ENCODE measurements around the gene RAB8B. TPM values are rescaled to one million over a fixed set of nuclear protein-coding genes. Genes with fewer than 3 reads are reported as not detected.

RAB8B gene
- total RNA-seq, 1 experiment from 2014 or later, result 11.7 TPM

- Mint-ChIP-seq H3K4me3 (ENCODE audit: unreplicated experiment) (no peak overlapping the region), H3K9me3 (ENCODE audit: unreplicated experiment) (no peaks in the 10 kb centered on the region), H3K27me3 (ENCODE audit: insufficient read depth, unreplicated experiment) (no peaks in the 10 kb centered on the region), H3K27ac (ENCODE audit: low read depth, unreplicated experiment) (no peak overlapping the region), H3K4me1 (ENCODE audit: insufficient read depth, unreplicated experiment) (peaks cover 22% of the 10 kb centered on the region), H3K36me3 (ENCODE audit: insufficient read depth, unreplicated experiment) (no peaks in the 10 kb centered on the region)
- ChIA-PET CTCF (interaction anchor here (1.2 to 1.3 kb wide), 2 partner anchors 11 to 14 kb away, joined by 3 to 4 read pairs; no protein-coding TSS in a partner anchor), POLR2A (interaction anchor here (1.2 to 2.0 kb wide), 4 partner anchors 12 to 43 kb away, joined by 4 to 7 read pairs (median 5); partner anchors contain the start of gene RAB8B)
- TF ChIP-seq CTCF (IDR thresholded peaks at IDR 0.05; ENCODE audit: unreplicated experiment), result no peak
- no TSS peak for BruUV-seq (replicated peaks)
- no peak for DNase-seq (ENCODE audit: unreplicated experiment)
- intact Hi-C loops (cut with micrococcal nuclease), result no loop called here
Measured at GRCh38 chr15:63232405-63232804, 43.0 kb downstream of the RAB8B start.

GRCh38 chr15:63232943-63233342 is 43.5 kb downstream of the RAB8B start:
- Mint-ChIP-seq H3K9me3 (ENCODE audit: unreplicated experiment) (no peaks in the 10 kb centered on the region), H3K27ac (ENCODE audit: low read depth, unreplicated experiment) (no peak overlapping the region), H3K27me3 (ENCODE audit: insufficient read depth, unreplicated experiment) (no peaks in the 10 kb centered on the region), H3K36me3 (ENCODE audit: insufficient read depth, unreplicated experiment) (no peaks in the 10 kb centered on the region), H3K4me1 (ENCODE audit: insufficient read depth, unreplicated experiment) (peaks cover 22% of the 10 kb centered on the region), H3K4me3 (ENCODE audit: unreplicated experiment) (no peak overlapping the region)
- intact Hi-C loops (cut with micrococcal nuclease), result no loop called here
- no peak for TF ChIP-seq CTCF (IDR thresholded peaks at IDR 0.05; ENCODE audit: unreplicated experiment)
- DNase-seq (ENCODE audit: unreplicated experiment), result peak; percentile 14
- CTCF ChIA-PET, result interaction anchor here (0.8 to 1.3 kb wide), 3 partner anchors 11 to 39 kb away, joined by 3 to 4 read pairs (median 3); no protein-coding TSS in a partner anchor
- no TSS peak for BruUV-seq (replicated peaks)
- POLR2A ChIA-PET, result interaction anchor here (1.2 to 2.0 kb wide), 4 partner anchors 12 to 43 kb away, joined by 4 to 7 read pairs (median 5); partner anchors contain the start of gene RAB8B

GRCh38 chr15:63233667-63234423 is 44.4 kb downstream of the RAB8B start:
- Mint-ChIP-seq H3K27ac (ENCODE audit: low read depth, unreplicated experiment) (peak overlapping the region; percentile 44), H3K4me1 (ENCODE audit: insufficient read depth, unreplicated experiment) (peaks cover 22% of the 10 kb centered on the region), H3K9me3 (ENCODE audit: unreplicated experiment) (no peaks in the 10 kb centered on the region), H3K27me3 (ENCODE audit: insufficient read depth, unreplicated experiment) (no peaks in the 10 kb centered on the region), H3K4me3 (ENCODE audit: unreplicated experiment) (no peak overlapping the region), H3K36me3 (ENCODE audit: insufficient read depth, unreplicated experiment) (no peaks in the 10 kb centered on the region)
- peak; percentile 34 for DNase-seq (ENCODE audit: unreplicated experiment)
- POLR2A ChIA-PET, result interaction anchor here (0.6 to 1.8 kb wide), 8 partner anchors 10 to 261 kb away, joined by 3 to 7 read pairs (median 4); partner anchors contain the start of genes RAB8B and RPS27L
- no TSS peak for BruUV-seq (replicated peaks)
- intact Hi-C loops (cut with micrococcal nuclease), result no loop called here
- CTCF ChIA-PET, result interaction anchor here (0.8 to 1.2 kb wide), 2 partner anchors 12 to 38 kb away, joined by 3 read pairs; no protein-coding TSS in a partner anchor
- no peak for TF ChIP-seq CTCF (IDR thresholded peaks at IDR 0.05; ENCODE audit: unreplicated experiment)

GRCh38 chr15:63234451-63234870 is 45.1 kb downstream of the RAB8B start:
- CTCF ChIA-PET, result no interaction called here
- POLR2A ChIA-PET, result interaction anchor here (0.6 to 1.8 kb wide), 8 partner anchors 9 to 262 kb away, joined by 3 to 4 read pairs (median 3); partner anchors contain the start of gene RPS27L
- Mint-ChIP-seq H3K27ac (ENCODE audit: low read depth, unreplicated experiment) (peak overlapping the region; percentile 44), H3K9me3 (ENCODE audit: unreplicated experiment) (no peaks in the 10 kb centered on the region), H3K4me1 (ENCODE audit: insufficient read depth, unreplicated experiment) (peaks cover 22% of the 10 kb centered on the region), H3K36me3 (ENCODE audit: insufficient read depth, unreplicated experiment) (no peaks in the 10 kb centered on the region), H3K27me3 (ENCODE audit: insufficient read depth, unreplicated experiment) (no peaks in the 10 kb centered on the region), H3K4me3 (ENCODE audit: unreplicated experiment) (no peak overlapping the region)
- TF ChIP-seq CTCF (IDR thresholded peaks at IDR 0.05; ENCODE audit: unreplicated experiment), result no peak
- intact Hi-C loops (cut with micrococcal nuclease), result no loop called here
- BruUV-seq (replicated peaks), result no TSS peak
- DNase-seq (ENCODE audit: unreplicated experiment), result peak; percentile 41
